Fibroblast of lung (primary cell): Measurements from ENCODE around the gene CHD5.

Experiments used
- CTCF ChIP-seq, 2 donors: IDR thresholded peaks in 1 of 2; conservative IDR thresholded peaks in 1 of 2; 1 replicate in 1 of 2; 2 replicates in 1 of 2; pipeline ENCODE4 v1.5.1; 2011 to 2012; ENCODE audit warnings: low read length in 2 of 2, control low read depth in 1 of 2, inconsistent platforms in 1 of 2, low read depth in 1 of 2, mild to moderate bottlenecking in 1 of 2
- EZH2 ChIP-seq: IDR thresholded peaks from 2 replicates; pipeline ENCODE4 v1.5.1; 2012; ENCODE audit warnings: low read length, control low read depth, mild to moderate bottlenecking; ENCODE audit errors: missing control alignments

DNA sequence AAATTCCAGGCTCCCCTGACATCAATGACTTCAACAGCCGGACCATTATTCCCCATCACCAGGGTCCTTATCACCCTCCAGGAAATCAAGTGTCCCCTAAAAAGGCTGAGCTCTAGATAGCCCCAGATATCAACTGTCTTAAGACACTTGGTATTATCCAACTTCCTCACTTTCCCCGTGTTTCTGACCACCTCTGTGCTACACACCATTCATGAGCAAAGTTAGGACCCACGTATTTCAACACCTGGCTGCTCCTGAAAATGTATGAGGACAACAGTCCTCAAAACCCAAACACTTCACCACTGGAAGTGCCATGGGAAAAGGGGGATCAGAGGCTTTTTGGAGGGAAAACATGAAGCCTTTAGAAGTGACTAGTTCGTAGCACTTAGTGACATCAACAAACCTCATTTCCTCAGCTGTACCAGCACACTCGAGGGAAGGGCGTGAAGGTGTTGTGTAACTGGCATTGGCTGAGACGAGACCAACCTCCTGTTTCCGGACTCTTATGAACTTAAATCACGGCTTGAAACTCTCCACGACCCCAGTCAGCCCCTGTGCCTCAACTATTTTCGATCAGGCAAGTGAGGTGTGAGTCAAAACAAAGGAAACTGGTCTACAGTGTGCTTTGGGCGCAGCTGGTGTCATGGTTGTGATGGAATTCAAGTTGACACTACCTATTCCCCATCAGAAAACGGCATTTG is 4.1 kb upstream of the CHD5 start:
- TF ChIP-seq CTCF (conservative IDR thresholded peaks at IDR 0.05 in 1 of 2, IDR thresholded peaks at IDR 0.05 in 1 of 2; ENCODE audit: low read depth in 1 of 2, low read length in 2 of 2), result no peak
- TF ChIP-seq EZH2, result no peak
